Measurements from ENCODE around the gene SCARB2. TPM values are rescaled to one million over a fixed set of nuclear protein-coding genes. Genes with fewer than 3 reads are reported as not detected.
A peak's percentile ranks its signal among the peaks of the same experiment; 100 is the strongest.

The SCARB2 gene
- total and polyA plus RNA-seq, 2 of the 4 experiments (the other 2 are of a cell fraction) = 69.2 to 102 TPM

- BruUV-seq (replicated peaks) = no TSS peak
- DNase-seq = no peak
- peak overlapping the region; percentile 27; the same call in 1 of the 2 replicates for H3K4ac ChIP-seq (ENCODE audit: low read depth, low read length)
- peaks cover 28% of the 10 kb centered on the region for H3K4me1 ChIP-seq (ENCODE audit: control insufficient read depth, insufficient read depth, low read length)
- no peak overlapping the region for H2BK15ac ChIP-seq (ENCODE audit: low read depth, low read length)
- H2BK5ac ChIP-seq (ENCODE audit: low read depth, low read length, poor library complexity, severe bottlenecking) = peak overlapping the region; percentile 8
- H3K27ac ChIP-seq (ENCODE audit: insufficient read depth, low read length) = 0 out of 2 replicates have a peak overlapping the region, but pooled peaks have one; percentile 7
- no peak overlapping the region for H2AFZ ChIP-seq (replicated peaks; ENCODE audit: low read length, poor library complexity)
- H2AK9ac ChIP-seq (replicated peaks; ENCODE audit: low read depth, low read length, poor library complexity) = peak overlapping the region; percentile 20
- POLR2A ChIA-PET (ENCODE audit: unreplicated experiment) = no interaction called here
- H3K14ac ChIP-seq (replicated peaks; ENCODE audit: low read depth, low read length) = peak overlapping the region; percentile 11; the same call in 1 of the 2 replicates
- no peak overlapping the region for H3K56ac ChIP-seq (ENCODE audit: extremely low read depth, insufficient read depth, low read length)
- no peak overlapping the region for H3K4me2 ChIP-seq (ENCODE audit: low read depth, low read length)
- intact Hi-C loops (cut with micrococcal nuclease) (no loop called here), in situ Hi-C loops (cut with MboI; ENCODE audit: low sequenced_read_pairs) (no loop called here), dilution Hi-C loops (cut with HindIII; ENCODE audit: low sequenced_read_pairs, unreplicated experiment) (no loop called here)
- H3K4me3 ChIP-seq (ENCODE audit: insufficient read depth, low read depth, low read length) = no peak overlapping the region
- no peak overlapping the region for H2AK5ac ChIP-seq (ENCODE audit: low read depth, low read length)
- no CpG with 5 or more reads among the region's 4 CpGs for WGBS, 2 experiments (ENCODE audit: extremely low coverage in 2 of 2, insufficient read length in 1 of 2)
- peaks cover 28% of the 10 kb centered on the region; the same call in 1 of the 2 replicates for H4K20me1 ChIP-seq (ENCODE audit: insufficient read depth, low read length)
- H3K9me1 ChIP-seq (ENCODE audit: insufficient read depth, low read length) = peaks cover 14% of the 10 kb centered on the region
- no peaks in the 10 kb centered on the region for H3K27me3 ChIP-seq (ENCODE audit: control insufficient read depth, insufficient read depth, low read length)
- H4K5ac ChIP-seq (ENCODE audit: low read depth, low read length) = peak overlapping the region; percentile 28; the same call in 1 of the 2 replicates
- H3K36me3 ChIP-seq (ENCODE audit: control insufficient read depth, insufficient read depth, low read length) = no peaks in the 10 kb centered on the region
- H3K23ac ChIP-seq (ENCODE audit: low read depth, low read length) = peak overlapping the region; percentile 59; the same call in 1 of the 2 replicates
- no peak overlapping the region for H2BK120ac ChIP-seq (ENCODE audit: low read depth, low read length)
- no peak overlapping the region for H4K8ac ChIP-seq (ENCODE audit: low read depth in 2 of 2, low read length in 2 of 2)
- no peaks in the 10 kb centered on the region for H3K9me3 ChIP-seq (ENCODE audit: control insufficient read depth, insufficient read depth, low read length)
- CTCF ChIA-PET = no interaction called here
- no peak for ATAC-seq (ENCODE audit: low read depth)
- H4K91ac ChIP-seq (ENCODE audit: insufficient read depth, low read depth, low read length) = no peak overlapping the region
- no peak overlapping the region for H2BK20ac ChIP-seq (ENCODE audit: low read depth, low read length)
- no peak for TF ChIP-seq MXI1 (IDR thresholded peaks at IDR 0.05; ENCODE audit: borderline replicate concordance, low read depth, low read length)
- no peak for TF ChIP-seq CTCF (conservative IDR thresholded peaks at IDR 0.05; ENCODE audit: low read depth, low read length)
- no peak for TF ChIP-seq CHD1 (IDR thresholded peaks at IDR 0.05; ENCODE audit: low read depth, low read length)
- TF ChIP-seq MAFK (IDR thresholded peaks at IDR 0.05; ENCODE audit: low read depth, low read length) = no peak
- TF ChIP-seq FOS (IDR thresholded peaks at IDR 0.05; ENCODE audit: low read depth, low read length) = no peak
- TF ChIP-seq RAD21 (IDR thresholded peaks at IDR 0.05; ENCODE audit: low read length) = no peak
- TF ChIP-seq MAZ (IDR thresholded peaks at IDR 0.05; ENCODE audit: borderline replicate concordance, low read depth, low read length) = no peak
- TF ChIP-seq NFE2L2 (IDR thresholded peaks at IDR 0.05; ENCODE audit: low read depth, low read length) = no peak
- TF ChIP-seq BHLHE40 (IDR thresholded peaks at IDR 0.05; ENCODE audit: low read depth, low read length) = no peak
- TF ChIP-seq RCOR1 (IDR thresholded peaks at IDR 0.05; ENCODE audit: insufficient replicate concordance, low read length) = no peak
- TF ChIP-seq USF2 (IDR thresholded peaks at IDR 0.05; ENCODE audit: low read depth, low read length) = no peak
- TF ChIP-seq CEBPB (IDR thresholded peaks at IDR 0.05; ENCODE audit: low read depth, low read length) = no peak
- no peak for TF ChIP-seq ELK1 (IDR thresholded peaks at IDR 0.05; ENCODE audit: borderline replicate concordance, low read depth, low read length)
- TF ChIP-seq POLR2A (IDR thresholded peaks at IDR 0.05; ENCODE audit: low read depth, low read length) = no peak
- no peak overlapping the region for H3K9ac ChIP-seq (ENCODE audit: low read depth, low read length)
- H3K18ac ChIP-seq (ENCODE audit: low read depth, low read length) = peak overlapping the region; percentile 57; the same call in 1 of the 2 replicates
- peaks cover 19 to 66% of the 10 kb centered on the region in 2 experiments for H3K79me1 ChIP-seq (ENCODE audit: low read depth in 1 of 2, low read length in 2 of 2)
Measured at GRCh38 chr4:76203541-76203940, 10.1 kb downstream of the SCARB2 start.
